GM18499 (cell line): ENCODE data around the gene CAMTA1.

Experiments
- ATAC-seq: cut with Tn5 transposase; IDR thresholded peaks from one replicate; pipeline ENCODE4 v1.9.1; 2021; ENCODE audit warnings: moderate number of reproducible peaks; ENCODE audit not compliant: insufficient read depth, unreplicated experiment

The CAMTA1 gene

GRCh38 chr1:7199077-7199779, 414.0 kb downstream of the CAMTA1 start:
- no peak for ATAC-seq

GRCh38 chr1:7207875-7208646, 422.8 kb downstream of the CAMTA1 start:
- no peak for ATAC-seq

- no peak for ATAC-seq
These were observed 423.5 kb downstream of the CAMTA1 start for GRCh38 chr1:7208647-7209180.

DNA sequence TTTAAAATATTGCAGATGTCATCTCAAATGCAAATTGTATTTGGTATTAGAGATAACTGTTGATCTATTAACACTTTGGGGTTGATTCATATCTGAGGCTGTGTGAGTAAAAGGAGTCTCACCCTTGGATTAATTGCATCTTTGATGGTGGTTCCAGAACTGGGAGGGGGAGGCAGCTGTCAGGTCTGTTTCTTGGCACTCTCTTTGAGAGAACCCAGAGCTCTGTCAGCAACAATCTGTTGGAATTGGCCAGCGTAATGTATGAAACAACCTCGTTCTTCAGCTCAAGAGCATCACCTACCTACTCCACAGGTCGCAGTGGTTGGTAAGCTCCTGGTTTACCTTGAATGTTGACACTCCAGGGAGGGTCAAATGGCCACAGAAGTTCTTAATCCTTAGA, 424.1 kb downstream of the CAMTA1 start:
- ATAC-seq = no peak

- ATAC-seq = no peak
These were observed 433.1 kb downstream of the CAMTA1 start for GRCh38 chr1:7218210-7218832.

- ATAC-seq = no peak
These were observed 433.8 kb downstream of the CAMTA1 start for GRCh38 chr1:7219031-7219430.

GRCh38 chr1:7220007-7220406, 434.8 kb downstream of the CAMTA1 start:
- ATAC-seq = no peak

- no peak for ATAC-seq
These were observed 435.5 kb downstream of the CAMTA1 start for GRCh38 chr1:7220712-7221252.

DNA sequence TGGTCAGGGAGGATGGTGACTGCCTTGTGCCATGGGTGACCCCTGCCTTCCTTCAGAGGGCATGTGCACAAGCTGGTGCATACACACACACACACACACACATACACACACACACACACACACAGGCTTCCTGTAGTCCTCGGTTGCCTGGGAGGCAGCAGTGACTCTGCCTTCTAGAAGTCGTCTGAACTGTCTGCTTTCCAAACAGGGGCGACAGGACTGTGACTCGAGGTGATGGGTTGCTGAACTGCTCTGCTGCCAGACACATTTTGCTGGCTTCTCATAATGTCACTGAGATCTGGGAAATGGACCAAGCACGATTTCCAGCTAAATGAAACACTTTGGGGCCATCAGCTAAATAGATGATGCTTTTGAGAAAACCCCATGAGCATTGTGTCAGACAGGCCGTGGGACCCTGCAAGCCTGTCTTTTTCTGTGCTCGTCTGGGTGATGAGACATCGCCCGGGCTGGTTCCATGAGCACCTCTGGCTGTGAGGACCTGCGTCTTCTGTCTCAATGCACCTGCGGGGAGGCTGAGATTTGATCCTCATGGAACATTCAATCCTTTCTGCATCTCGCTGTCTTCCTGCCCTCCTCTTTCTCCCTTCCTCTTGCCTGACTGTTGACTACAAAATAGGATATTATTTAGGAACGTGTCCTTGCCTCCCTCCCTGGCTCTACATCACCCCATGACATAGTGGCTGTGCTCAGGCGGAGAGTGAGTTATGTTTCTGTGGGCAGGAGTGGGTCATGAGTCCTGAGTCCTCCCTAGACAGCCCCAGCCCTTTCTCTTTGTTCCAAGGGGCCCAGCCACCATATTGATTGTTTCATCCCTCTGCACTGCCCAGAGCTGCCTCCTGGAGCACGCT, 436.8 kb downstream of the CAMTA1 start:
- ATAC-seq = no peak

- ATAC-seq = no peak
These were observed 437.4 kb downstream of the CAMTA1 start for GRCh38 chr1:7222695-7223015.

DNA sequence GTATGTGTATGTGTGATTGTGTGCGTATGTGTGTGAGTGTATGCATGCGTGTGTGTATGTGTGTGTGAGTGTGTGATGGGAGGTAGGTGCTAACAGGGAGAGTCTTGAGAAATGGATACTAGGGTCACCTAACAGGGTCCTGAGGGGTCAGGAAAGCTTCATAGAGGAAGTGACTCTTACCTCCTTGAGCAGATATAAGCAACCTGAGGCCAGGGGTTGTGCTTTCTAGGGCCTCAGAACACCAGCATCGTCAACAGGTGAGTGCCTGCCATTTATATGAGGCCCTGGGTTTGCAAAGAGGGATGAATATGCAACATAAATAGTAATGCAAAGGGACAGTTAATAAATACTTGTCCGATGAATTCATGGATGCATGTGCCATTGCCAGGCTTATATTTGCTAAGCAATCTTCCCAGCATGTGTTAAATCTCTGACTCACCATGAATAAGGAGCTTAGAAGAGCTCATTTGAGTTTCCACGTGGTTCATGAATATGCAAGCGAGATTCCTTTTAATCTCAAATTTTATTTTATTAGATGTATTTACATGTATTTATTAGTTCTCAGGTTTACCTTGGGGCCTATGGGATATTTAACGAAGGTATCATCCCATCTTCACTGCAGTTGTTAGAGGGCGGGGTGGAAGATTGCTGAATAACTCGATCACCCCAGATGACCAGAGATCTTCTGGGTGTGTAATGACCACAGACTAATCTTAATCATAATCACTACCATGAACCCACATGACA, 438.3 kb downstream of the CAMTA1 start:
- ATAC-seq = no peak

DNA sequence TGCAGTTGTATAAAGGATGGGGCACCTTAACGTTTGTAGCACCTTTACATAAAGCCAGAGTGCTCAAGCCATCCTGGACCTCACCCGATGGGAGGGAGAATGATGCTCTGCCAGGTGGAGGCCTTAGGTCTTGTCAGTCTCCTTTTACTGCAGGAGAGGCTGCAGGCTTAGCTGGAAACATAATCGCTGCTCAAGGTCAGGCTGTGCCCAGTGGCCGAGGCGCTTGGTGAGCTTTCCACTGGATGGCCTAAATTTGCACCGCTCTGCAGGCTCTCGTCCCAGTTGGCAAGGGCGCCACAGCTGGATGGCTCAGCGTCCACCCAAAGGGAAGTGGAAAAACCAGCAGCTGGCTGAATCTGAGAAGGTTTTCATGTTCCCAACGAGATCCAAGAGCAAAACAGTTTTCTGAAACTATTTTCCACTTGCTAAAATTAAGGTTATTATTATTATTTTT, 438.9 kb downstream of the CAMTA1 start:
- no peak for ATAC-seq

- ATAC-seq = no peak
These were observed 439.4 kb downstream of the CAMTA1 start for GRCh38 chr1:7224644-7225043.

GRCh38 chr1:7225711-7226505, 440.7 kb downstream of the CAMTA1 start:
- ATAC-seq = no peak

DNA sequence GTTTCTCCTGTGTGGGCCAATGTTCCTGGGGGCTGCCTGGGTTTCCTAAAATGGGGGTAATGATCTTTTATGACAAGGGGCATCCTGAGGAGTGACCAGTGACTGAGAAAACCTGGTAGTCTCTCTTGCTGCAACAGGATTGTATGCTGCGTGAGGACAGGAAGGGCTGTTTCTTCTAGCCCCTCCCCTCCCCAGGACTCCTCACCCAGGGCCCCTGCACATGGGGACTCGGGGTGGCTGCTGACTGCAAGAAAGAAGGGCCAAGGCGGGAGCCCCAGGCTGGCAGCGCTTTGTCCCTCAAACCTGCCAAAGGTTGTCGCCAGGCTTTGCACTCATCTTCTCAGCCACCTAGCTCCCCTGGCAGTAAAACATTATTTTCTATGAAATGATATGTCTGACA, 442.4 kb downstream of the CAMTA1 start:
- no peak for ATAC-seq

GRCh38 chr1:7228252-7228961, 443.2 kb downstream of the CAMTA1 start:
- no peak for ATAC-seq

DNA sequence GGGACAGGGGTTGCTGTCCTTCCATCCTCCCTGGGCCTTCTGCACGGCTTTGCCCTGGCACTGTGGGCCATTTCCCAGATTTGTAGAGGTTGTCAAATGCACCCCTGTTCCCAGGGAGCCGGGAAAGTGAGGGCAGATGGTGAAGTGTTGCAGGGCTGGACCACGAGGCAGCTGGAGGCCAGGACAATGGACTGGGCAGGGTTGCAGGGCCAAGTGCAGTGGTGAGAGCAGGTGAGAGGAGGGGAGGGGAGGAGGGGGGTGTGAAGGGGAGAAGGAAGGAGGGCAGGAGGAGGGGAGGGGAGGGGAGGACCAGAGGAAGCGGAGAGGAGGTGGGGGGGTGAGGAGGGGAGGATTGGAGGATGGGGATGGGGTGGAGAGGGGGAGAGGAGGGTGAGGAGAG, 443.9 kb downstream of the CAMTA1 start:
- ATAC-seq = no peak
